HAP-1 (cell line): ENCODE measurements around the gene MPDZ.

Experiments
- DNase-seq, 2 experiments: peaks; one replicate each; pipeline ENCODE4 v3.0.0-alpha.2; 2016 to 2020; ENCODE audit warnings: low spot score in 2 of 2
- H3K27me3 ChIP-seq: fragments of 250-450 bp; sonication (Bioruptor Pico); 2 replicates; pipeline ENCODE4 v1.5.1; 2020; ENCODE audit warnings: low read depth, mild to moderate bottlenecking, moderate library complexity
- H3K36me3 ChIP-seq: fragments of 250-450 bp; sonication (Bioruptor Pico); replicated peaks from 2 replicates; pipeline ENCODE4 v1.5.1; 2020; ENCODE audit warnings: mild to moderate bottlenecking
- H3K4me1 ChIP-seq: fragments of 250-450 bp; sonication (Bioruptor Pico); 2 replicates; pipeline ENCODE4 v1.5.1; 2020; ENCODE audit warnings: mild to moderate bottlenecking
- H3K4me3 ChIP-seq: fragments of 250-450 bp; sonication (Bioruptor Pico); 2 replicates; pipeline ENCODE4 v1.5.1; 2020; ENCODE audit warnings: mild to moderate bottlenecking, moderate library complexity
- H3K9me3 ChIP-seq: fragments of 250-450 bp; sonication (Bioruptor Pico); 2 replicates; pipeline ENCODE4 v1.5.1; 2020; ENCODE audit warnings: mild to moderate bottlenecking, moderate library complexity
- in situ Hi-C: fragments of 300-500 bp; cut with MboI; formaldehyde crosslinking; loops from 3 replicates; pipeline ENCODE4 v1.14.3; 2020; ENCODE audit warnings: low sequenced_read_pairs, inconsistent platforms, mixed read lengths

Gene MPDZ

DNA sequence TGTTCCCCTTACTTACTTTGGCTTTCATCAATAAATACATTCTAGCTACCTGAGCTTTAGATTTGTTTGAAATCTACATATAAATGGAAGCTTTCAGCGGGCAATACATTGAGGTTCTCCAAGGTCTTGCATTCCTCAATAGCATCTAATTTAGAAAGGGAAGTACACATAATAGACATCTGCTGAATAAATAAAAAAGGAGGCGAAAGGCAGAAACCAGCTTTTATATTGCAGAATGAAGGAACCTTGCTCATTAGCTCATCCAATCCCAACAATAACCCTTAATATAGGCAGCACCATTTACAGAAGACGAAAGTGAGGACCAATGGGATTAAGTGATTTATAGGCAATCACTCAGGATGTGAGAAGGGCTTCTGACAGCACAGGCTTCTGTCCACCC, 147.5 kb downstream of the MPDZ start:
- Histone ChIP-seq H3K36me3 (no peaks in the 10 kb centered on the region; the same call in 1 of the 2 replicates), H3K9me3 (no peaks in the 10 kb centered on the region), H3K27me3 (no peaks in the 10 kb centered on the region), H3K4me1 (peaks cover 12% of the 10 kb centered on the region), H3K4me3 (no peak overlapping the region)
- peak; percentile 30 to 96 for DNase-seq
- in situ Hi-C loops, result no loop called here

DNA sequence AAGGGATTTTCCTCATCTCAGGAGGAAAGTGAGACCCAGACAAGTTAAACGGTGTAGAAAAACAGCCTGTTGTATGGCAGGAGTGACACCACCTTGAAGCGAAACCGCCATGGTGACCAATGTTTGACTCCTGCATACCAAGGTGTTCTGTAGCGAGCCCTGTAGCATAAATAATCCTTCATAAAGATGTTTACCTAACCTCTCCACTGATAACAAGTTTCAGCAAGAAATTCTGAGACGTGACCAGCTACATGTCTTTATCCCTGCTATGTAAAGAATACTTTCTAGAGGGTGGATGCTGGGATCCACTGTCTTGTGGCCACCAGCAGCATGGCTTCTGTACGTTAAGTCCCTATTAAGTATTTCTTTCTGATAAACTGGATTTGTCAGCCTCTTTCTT, 148.1 kb downstream of the MPDZ start:
- in situ Hi-C loops, result no loop called here
- Histone ChIP-seq H3K4me1 (peaks cover 12% of the 10 kb centered on the region), H3K27me3 (no peaks in the 10 kb centered on the region), H3K4me3 (no peak overlapping the region), H3K36me3 (no peaks in the 10 kb centered on the region; the same call in 1 of the 2 replicates), H3K9me3 (no peaks in the 10 kb centered on the region)
- DNase-seq, result no peak

DNA sequence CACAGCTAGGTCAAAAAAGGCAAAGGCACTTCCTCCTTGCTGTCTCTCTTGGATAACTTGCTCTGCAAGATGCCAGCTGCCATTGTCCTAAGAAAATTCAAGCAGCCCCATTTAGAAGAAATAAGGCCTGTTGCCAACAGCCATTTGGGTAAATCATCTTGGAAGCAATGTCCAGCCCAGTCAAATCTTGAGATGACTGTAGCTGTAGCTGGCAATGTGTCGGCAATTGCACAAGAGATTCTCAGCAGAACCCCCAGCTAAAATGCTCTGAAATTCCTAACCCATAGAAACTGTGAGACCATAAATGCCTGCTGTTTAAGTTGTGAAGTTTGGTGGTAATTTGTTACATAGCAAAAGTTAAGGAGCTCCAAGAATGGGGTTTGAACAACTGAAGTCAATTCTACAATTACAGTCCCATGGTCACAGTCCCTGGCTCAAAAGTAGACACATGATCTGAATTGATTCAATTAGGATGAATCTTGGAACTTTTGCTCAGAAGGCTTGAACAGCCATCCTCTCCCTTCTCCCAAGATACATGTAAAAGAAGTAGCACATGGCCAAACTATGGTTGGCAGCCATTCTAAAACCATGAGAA, 151.1 kb downstream of the MPDZ start:
- no peaks in the 10 kb centered on the region for H3K9me3 ChIP-seq
- no peak for DNase-seq
- no peak overlapping the region for H3K4me3 ChIP-seq
- no peaks in the 10 kb centered on the region; the same call in 1 of the 2 replicates for H3K36me3 ChIP-seq
- H3K4me1 ChIP-seq, result peaks cover 15% of the 10 kb centered on the region
- in situ Hi-C loops, result no loop called here
- no peaks in the 10 kb centered on the region for H3K27me3 ChIP-seq

DNA sequence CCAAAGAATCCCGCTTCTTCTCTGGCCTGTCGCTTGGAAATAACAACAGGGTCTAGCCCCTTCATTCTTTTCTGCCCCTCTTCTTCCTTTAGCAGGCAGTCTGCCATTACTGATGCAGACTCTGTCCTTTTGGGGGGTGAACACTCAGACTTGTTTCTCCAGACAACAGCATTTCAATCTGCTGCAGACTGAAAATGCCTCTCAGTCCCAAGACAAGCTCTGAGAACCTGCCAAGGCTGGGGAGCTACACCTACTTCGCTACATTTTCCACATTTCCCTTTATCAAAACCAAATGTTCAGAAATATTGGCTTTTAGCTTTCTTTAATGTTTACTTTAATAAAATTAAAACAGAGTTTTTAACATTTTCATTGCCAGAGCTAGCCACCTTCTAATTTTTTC, 152.4 kb downstream of the MPDZ start:
- H3K9me3 ChIP-seq, result no peaks in the 10 kb centered on the region
- H3K4me3 ChIP-seq, result no peak overlapping the region
- no peaks in the 10 kb centered on the region for H3K27me3 ChIP-seq
- peaks cover 5% of the 10 kb centered on the region; the same call in 1 of the 2 replicates for H3K36me3 ChIP-seq
- in situ Hi-C loops, result no loop called here
- no peak for DNase-seq
- H3K4me1 ChIP-seq, result peaks cover 10% of the 10 kb centered on the region

DNA sequence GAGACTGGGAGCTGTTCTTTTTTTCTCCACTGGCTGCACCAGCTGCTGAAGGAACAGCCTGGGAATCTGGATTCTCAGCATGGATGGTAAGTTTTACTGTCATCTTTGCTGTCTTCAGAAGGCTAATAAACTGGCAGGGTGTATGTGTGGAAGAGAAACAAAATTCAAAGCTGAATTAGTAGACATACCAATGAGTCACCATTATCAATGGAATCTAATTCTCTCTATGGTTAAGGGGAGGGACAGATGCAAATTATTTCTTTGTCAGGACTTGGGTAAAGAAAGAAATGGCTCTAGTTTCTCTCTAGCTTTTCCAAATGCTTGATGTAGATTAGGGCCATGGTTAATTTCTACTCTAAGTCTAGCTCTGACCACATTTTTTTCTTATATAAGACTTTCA, 154.2 kb downstream of the MPDZ start:
- Histone ChIP-seq H3K36me3 (peaks cover 10% of the 10 kb centered on the region), H3K27me3 (no peaks in the 10 kb centered on the region), H3K9me3 (no peaks in the 10 kb centered on the region), H3K4me3 (no peak overlapping the region), H3K4me1 (peaks cover 3% of the 10 kb centered on the region)
- no peak for DNase-seq
- in situ Hi-C loops, result no loop called here

DNA sequence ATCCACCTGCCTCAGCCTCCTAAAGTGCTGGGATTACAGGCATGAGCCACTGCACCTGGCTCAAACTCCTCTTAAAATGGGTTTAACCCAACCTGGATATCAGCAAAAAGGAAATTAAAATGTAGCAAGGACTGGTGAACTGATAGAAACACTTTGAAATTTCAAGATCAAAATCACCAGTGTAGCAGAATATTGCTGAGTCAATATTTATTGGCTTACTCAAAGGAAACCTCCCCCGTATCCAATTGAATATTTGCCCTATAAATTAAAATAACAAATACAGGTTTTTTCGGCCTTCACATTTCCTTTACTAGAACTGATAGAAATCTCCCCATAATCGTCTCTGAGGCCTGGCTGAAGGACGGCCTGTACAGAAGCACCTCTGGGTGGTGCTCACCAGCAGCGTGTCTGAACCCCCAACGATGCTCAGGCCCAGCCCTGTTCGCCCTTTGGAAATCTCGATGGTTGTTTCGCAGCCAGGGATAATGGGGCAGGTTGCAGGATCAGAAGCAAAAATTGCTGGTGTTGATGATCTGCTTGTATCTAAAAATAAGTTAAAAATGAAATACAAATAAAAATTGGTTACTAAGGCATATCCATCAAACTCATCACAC, 156.6 kb downstream of the MPDZ start:
- in situ Hi-C loops, result no loop called here
- Histone ChIP-seq H3K4me3 (no peak overlapping the region), H3K4me1 (peaks cover 3% of the 10 kb centered on the region), H3K9me3 (no peaks in the 10 kb centered on the region), H3K27me3 (no peaks in the 10 kb centered on the region), H3K36me3 (peaks cover 10% of the 10 kb centered on the region)
- no peak for DNase-seq

DNA sequence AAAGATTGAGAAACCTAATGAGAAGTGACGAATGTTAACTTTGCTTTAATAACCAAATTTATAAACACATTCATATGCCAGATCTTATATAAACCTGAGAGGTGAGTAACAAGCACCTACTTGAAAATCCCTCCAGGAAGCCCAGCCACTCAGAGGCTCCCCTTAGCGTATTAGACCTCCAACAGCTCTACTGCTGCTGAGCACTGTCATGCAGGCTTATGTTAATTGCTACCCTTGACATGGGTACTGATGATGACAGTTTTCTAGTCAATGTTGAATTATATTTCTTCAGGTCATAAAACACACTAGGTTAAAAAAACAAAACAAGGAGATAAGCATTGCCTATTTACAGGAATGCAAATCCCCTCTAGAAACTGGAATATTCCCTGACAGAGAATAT, 161.2 kb downstream of the MPDZ start:
- Histone ChIP-seq H3K27me3 (no peaks in the 10 kb centered on the region), H3K4me3 (no peak overlapping the region), H3K36me3 (peaks cover 10% of the 10 kb centered on the region), H3K4me1 (no peaks in the 10 kb centered on the region; the same call in 1 of the 2 replicates), H3K9me3 (no peaks in the 10 kb centered on the region)
- in situ Hi-C loops, result no loop called here
- DNase-seq, result peak; percentile 12 to 14

DNA sequence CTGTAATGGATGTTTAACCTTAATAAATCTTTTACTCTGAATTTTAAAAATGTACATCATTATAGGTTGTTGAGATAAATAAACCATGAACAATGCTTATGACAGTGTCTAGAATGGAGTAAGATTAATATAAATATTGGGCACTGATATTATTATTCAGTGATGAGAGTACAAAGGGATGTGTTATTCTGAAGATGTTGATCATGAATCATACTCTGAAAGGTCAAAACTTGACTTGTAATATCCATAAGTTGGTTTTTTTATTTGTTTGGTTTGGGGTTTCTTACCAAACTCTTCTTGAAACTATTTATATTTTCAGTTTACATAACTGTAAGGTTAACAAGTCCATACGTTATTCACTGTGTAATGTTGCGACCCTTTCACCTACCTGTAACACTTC, 163.2 kb downstream of the MPDZ start:
- in situ Hi-C loops, result no loop called here
- no peaks in the 10 kb centered on the region for H3K27me3 ChIP-seq
- H3K4me1 ChIP-seq, result no peaks in the 10 kb centered on the region; the same call in 1 of the 2 replicates
- peaks cover under 1% of the 10 kb centered on the region for H3K36me3 ChIP-seq
- no peak overlapping the region for H3K4me3 ChIP-seq
- DNase-seq, result no peak
- H3K9me3 ChIP-seq, result no peaks in the 10 kb centered on the region

DNA sequence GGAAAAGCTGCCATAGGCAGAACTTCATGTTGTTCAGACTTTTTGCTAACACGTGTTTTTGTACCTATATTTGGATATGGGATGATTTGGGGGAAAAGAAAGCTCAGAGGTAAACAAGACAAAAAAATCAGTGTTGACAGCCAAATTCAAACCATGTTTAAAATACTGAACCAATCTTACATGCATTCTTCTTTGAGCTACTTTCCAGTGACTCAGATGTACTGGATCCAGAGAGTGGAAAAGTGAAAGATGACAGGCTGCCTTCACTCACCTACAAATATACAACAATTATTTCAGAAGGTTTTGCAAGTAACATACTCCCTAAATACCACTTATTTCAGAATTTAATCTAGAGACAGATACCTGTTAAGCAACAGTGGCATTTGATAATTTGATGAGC, 165.7 kb downstream of the MPDZ start:
- H3K4me3 ChIP-seq, result no peak overlapping the region
- no peak for DNase-seq
- no peaks in the 10 kb centered on the region for H3K27me3 ChIP-seq
- no peaks in the 10 kb centered on the region for H3K9me3 ChIP-seq
- in situ Hi-C loops, result no loop called here
- no peaks in the 10 kb centered on the region; the same call in 1 of the 2 replicates for H3K4me1 ChIP-seq
- no peaks in the 10 kb centered on the region for H3K36me3 ChIP-seq

DNA sequence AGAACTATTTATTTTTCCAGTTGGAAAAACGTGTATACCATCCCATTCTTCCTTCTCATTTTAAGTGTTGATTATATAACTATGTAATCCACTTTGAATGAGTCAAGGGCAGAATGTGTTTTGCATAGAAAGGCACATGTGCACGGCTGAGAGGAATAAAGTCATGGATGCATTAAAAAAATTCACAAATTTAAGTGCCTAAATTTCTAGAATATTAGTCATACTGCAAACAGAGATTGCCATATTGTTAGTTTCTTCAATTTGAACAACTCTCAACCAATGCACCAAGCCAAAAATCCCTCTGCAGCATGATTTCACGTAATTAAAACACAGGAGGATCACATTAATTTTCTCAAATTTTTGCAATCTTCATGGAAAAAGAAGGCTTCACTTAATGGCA, 166.3 kb downstream of the MPDZ start:
- in situ Hi-C loops, result no loop called here
- H3K4me3 ChIP-seq, result no peak overlapping the region
- H3K9me3 ChIP-seq, result no peaks in the 10 kb centered on the region
- no peaks in the 10 kb centered on the region for H3K27me3 ChIP-seq
- H3K4me1 ChIP-seq, result no peaks in the 10 kb centered on the region
- H3K36me3 ChIP-seq, result no peaks in the 10 kb centered on the region
- no peak for DNase-seq

DNA sequence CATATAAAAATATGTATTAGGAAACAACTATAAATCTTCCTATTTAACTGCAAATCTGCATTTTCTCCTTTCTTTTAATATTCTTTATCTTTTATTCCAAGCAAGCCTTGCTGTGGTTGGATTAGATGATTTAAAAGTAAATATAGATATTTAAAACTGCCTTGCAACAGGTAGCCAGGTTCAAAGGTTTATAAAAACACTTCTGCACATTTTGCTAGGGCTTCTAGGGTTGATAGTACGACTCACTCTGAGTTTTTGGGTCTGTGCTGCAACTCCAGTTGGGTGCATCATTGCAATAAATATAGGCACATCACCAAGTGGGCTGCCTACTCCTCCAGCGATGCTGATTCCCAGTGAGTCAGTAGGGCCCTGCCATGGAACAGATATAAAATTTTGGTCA, 167.7 kb downstream of the MPDZ start:
- Histone ChIP-seq H3K27me3 (no peaks in the 10 kb centered on the region), H3K36me3 (no peaks in the 10 kb centered on the region), H3K9me3 (no peaks in the 10 kb centered on the region), H3K4me1 (no peaks in the 10 kb centered on the region), H3K4me3 (no peak overlapping the region)
- in situ Hi-C loops, result no loop called here
- DNase-seq, result no peak

DNA sequence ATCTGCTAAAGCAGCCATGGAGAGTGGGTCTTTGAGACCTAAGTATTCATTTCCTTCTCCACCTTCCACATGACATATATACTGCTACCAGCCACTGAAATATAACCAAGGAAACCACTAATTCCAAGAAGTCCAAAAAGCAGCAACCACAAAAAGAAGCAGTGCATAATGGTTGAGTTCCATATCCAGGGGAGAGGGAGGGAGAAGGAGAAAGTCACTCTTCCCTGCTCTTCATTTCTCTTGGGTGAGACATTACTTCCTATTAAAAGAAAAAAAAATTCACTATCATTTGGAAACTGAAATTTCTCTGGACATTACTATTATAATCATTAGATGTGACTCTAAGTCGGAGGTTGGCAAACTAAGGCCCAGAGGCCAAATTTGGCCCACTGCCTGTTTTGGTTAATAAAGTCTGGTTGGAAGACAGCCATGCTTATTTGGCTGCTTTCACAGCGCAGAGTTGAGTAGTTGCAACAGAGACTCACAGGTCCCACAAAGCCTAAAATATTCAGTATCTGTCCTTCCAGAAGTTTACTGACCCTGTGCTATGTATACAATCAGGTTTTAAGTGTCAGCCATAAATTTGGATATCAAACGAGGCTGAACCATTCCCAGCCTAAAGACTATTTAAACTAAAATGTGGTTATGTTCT, 168.6 kb downstream of the MPDZ start:
- no peaks in the 10 kb centered on the region for H3K9me3 ChIP-seq
- no peaks in the 10 kb centered on the region for H3K36me3 ChIP-seq
- in situ Hi-C loops, result no loop called here
- DNase-seq, result no peak
- H3K27me3 ChIP-seq, result no peaks in the 10 kb centered on the region
- no peak overlapping the region for H3K4me3 ChIP-seq
- H3K4me1 ChIP-seq, result no peaks in the 10 kb centered on the region

DNA sequence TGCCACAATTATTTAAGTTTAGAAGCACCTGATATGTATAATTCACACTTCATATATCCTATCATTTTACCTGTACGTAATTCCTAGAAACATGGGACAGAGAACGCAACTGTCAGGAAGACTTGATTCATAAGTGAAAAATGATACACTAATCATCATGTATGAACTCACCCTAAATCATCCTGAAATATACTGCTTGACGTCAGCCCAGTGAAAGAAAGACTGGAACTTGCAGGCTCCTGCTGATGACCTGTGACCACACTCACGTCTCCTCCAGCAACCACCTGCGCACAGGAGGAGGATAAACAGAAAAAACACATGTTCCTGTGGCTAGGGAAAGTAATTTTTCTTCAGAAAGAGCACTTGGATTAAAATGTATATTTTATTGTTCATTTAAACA, 169.7 kb downstream of the MPDZ start:
- Histone ChIP-seq H3K4me3 (no peak overlapping the region), H3K36me3 (0 out of 2 replicates have a peak, but pooled peaks cover 4% of the 10 kb centered on the region), H3K27me3 (no peaks in the 10 kb centered on the region), H3K4me1 (no peaks in the 10 kb centered on the region), H3K9me3 (no peaks in the 10 kb centered on the region)
- no peak for DNase-seq
- in situ Hi-C loops, result no loop called here

DNA sequence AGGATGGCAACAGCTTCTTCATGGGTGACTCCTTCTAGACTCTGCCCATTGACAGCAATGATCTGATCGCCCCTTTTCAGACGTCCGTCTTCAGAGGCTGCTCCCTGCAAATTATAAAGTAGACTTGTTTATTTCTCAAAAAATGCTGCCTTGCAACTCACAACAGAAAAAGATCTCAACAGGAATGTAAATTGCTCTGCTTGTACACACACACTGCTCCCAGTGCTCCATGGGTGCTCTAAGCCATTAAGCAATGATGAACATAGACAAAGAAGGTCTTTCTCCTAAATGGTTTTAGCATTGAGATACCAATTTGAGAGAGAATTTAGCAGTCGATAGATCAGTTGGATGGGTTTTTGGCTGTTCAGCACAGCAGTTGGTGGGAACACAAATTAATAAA, 172.5 kb downstream of the MPDZ start:
- in situ Hi-C loops, result no loop called here
- Histone ChIP-seq H3K9me3 (no peaks in the 10 kb centered on the region), H3K27me3 (no peaks in the 10 kb centered on the region), H3K36me3 (0 out of 2 replicates have a peak, but pooled peaks cover 4% of the 10 kb centered on the region), H3K4me3 (no peak overlapping the region), H3K4me1 (no peaks in the 10 kb centered on the region; the same call in 1 of the 2 replicates)
- no peak for DNase-seq
